ENCODE data around the gene NYNRIN.

Gene NYNRIN

DNA sequence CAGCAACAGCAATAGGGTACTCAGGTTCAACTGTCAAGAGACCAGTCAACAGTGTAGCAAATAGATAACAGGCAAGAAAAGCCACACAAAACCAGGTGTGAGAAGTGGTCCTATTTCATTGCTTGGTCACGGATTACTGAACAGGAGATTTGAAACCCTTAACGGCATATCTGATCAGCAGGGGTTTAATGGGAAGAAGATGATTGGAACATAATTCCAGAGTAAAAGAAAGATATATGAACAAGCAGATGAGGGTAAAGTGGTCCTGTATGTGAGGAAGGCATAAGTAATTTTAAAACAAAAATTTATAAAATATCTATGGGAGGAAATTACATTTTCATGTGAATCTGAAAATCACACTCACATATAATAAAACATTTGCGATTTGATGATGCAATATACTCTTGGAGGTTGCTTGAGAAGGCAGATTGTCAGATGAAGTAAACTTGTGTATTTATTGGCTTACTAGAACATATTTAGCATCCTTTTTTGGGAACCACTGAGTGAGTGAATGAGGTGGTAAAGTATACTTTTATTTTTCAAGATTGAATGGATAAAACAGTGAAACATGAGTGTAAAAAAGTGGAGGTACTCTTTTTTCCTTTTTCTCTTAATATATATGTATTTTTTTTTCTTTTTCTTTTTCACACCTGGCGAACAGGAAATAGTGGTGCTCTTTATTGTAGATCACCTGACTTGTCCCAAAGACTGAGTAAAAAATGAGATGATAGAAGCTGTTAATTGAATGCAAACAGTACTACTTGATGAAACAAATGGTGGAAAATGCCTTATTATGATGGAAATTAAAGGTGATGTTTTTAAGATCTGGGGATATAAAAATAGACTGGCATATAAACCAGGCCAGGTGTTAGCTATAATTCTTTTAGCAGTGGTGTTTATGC lies 65.3 kb downstream of the NYNRIN start:
- peak overlapping the region; percentile 9 for H3K4me3 ChIP-seq (ENCODE audit: low read length, poor library complexity, severe bottlenecking)
- no peaks in the 10 kb centered on the region for H3K9me3 ChIP-seq (ENCODE audit: insufficient read depth, low read depth, low read length)
- no peaks in the 10 kb centered on the region for H3K9me2 ChIP-seq (replicated peaks; ENCODE audit: low read depth, low read length)
- H4K20me1 ChIP-seq (ENCODE audit: insufficient read depth, low read length, poor library complexity, severe bottlenecking) = no peaks in the 10 kb centered on the region
- no peaks in the 10 kb centered on the region for H3K36me3 ChIP-seq (ENCODE audit: insufficient read depth, low read length)
- no peaks in the 10 kb centered on the region for H3K79me2 ChIP-seq (ENCODE audit: insufficient read depth, low read length)
- TF ChIP-seq CTCF (conservative IDR thresholded peaks at IDR 0.05; ENCODE audit: low read length) = no peak
- no peak for TF ChIP-seq EZH2phosphoT487 (IDR thresholded peaks at IDR 0.05; ENCODE audit: borderline replicate concordance)
- no peaks in the 10 kb centered on the region for H3K27me3 ChIP-seq (ENCODE audit: insufficient read depth, low read length, poor library complexity, severe bottlenecking)
- H3F3A ChIP-seq (ENCODE audit: low read depth) = peaks cover 11% of the 10 kb centered on the region
- peak overlapping the region; percentile 39 for H3K9ac ChIP-seq (ENCODE audit: low read depth, low read length, poor library complexity, severe bottlenecking)
- no peak overlapping the region; the same call in 1 of the 2 replicates for H2AFZ ChIP-seq (ENCODE audit: low read length)
- H3K4me1 ChIP-seq (ENCODE audit: insufficient read depth, low read length, poor library complexity, severe bottlenecking) = peaks cover 43% of the 10 kb centered on the region
- H3K4me2 ChIP-seq (ENCODE audit: low read depth, low read length, poor library complexity, severe bottlenecking) = peak overlapping the region; percentile 57

DNA sequence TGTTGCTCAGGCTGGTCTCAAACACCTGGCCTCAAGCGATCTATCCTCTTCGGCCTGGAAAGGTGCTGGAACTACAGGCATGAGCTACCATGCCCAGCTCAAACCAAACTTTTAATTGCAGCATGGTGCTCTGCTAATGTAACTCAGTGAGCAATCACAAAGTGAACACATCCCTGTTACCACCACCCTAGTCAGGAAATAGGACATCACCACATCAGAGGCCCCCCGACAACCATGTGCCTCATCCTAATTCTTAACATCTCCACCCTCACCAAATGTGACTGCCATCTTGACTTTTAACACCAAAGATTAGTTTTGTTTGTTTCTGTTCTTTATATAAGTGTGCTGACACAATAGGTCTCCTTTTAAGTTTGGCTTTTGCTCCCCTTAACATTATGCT lies 66.6 kb downstream of the NYNRIN start:
- H3K4me1 ChIP-seq (ENCODE audit: insufficient read depth, low read length, poor library complexity, severe bottlenecking) = peaks cover 31% of the 10 kb centered on the region
- H3K9ac ChIP-seq (ENCODE audit: low read depth, low read length, poor library complexity, severe bottlenecking) = no peak overlapping the region
- TF ChIP-seq EZH2phosphoT487 (IDR thresholded peaks at IDR 0.05; ENCODE audit: borderline replicate concordance) (no peak), CTCF (conservative IDR thresholded peaks at IDR 0.05; ENCODE audit: low read length) (no peak)
- H3K9me3 ChIP-seq (ENCODE audit: insufficient read depth, low read depth, low read length) = no peaks in the 10 kb centered on the region
- H3K27me3 ChIP-seq (ENCODE audit: insufficient read depth, low read length, poor library complexity, severe bottlenecking) = no peaks in the 10 kb centered on the region
- H3K4me3 ChIP-seq (ENCODE audit: low read length, poor library complexity, severe bottlenecking) = no peak overlapping the region
- H2AFZ ChIP-seq (ENCODE audit: low read length) = peak overlapping the region; percentile 46; the same call in 1 of the 2 replicates
- no peaks in the 10 kb centered on the region for H3K79me2 ChIP-seq (ENCODE audit: insufficient read depth, low read length)
- H4K20me1 ChIP-seq (ENCODE audit: insufficient read depth, low read length, poor library complexity, severe bottlenecking) = no peaks in the 10 kb centered on the region
- H3K4me2 ChIP-seq (ENCODE audit: low read depth, low read length, poor library complexity, severe bottlenecking) = peak overlapping the region; percentile 57
- H3F3A ChIP-seq (ENCODE audit: low read depth) = peaks cover 11% of the 10 kb centered on the region
- no peaks in the 10 kb centered on the region for H3K36me3 ChIP-seq (ENCODE audit: insufficient read depth, low read length)
- H3K9me2 ChIP-seq (replicated peaks; ENCODE audit: low read depth, low read length) = no peaks in the 10 kb centered on the region

GRCh38 chr14:24465805-24466204 lies 67.0 kb downstream of the NYNRIN start:
- H3K79me2 ChIP-seq (ENCODE audit: insufficient read depth, low read length) = no peaks in the 10 kb centered on the region
- no peaks in the 10 kb centered on the region for H4K20me1 ChIP-seq (ENCODE audit: insufficient read depth, low read length, poor library complexity, severe bottlenecking)
- H3K36me3 ChIP-seq (ENCODE audit: insufficient read depth, low read length) = no peaks in the 10 kb centered on the region
- H3K9me3 ChIP-seq (ENCODE audit: insufficient read depth, low read depth, low read length) = no peaks in the 10 kb centered on the region
- H3F3A ChIP-seq (ENCODE audit: low read depth) = peaks cover 11% of the 10 kb centered on the region
- TF ChIP-seq EZH2phosphoT487 (IDR thresholded peaks at IDR 0.05; ENCODE audit: borderline replicate concordance) (no peak), CTCF (conservative IDR thresholded peaks at IDR 0.05; ENCODE audit: low read length) (no peak)
- peaks cover 30% of the 10 kb centered on the region for H3K4me1 ChIP-seq (ENCODE audit: insufficient read depth, low read length, poor library complexity, severe bottlenecking)
- H2AFZ ChIP-seq (ENCODE audit: low read length) = no peak overlapping the region; the same call in 1 of the 2 replicates
- H3K4me3 ChIP-seq (ENCODE audit: low read length, poor library complexity, severe bottlenecking) = no peak overlapping the region
- H3K9ac ChIP-seq (ENCODE audit: low read depth, low read length, poor library complexity, severe bottlenecking) = no peak overlapping the region
- H3K4me2 ChIP-seq (ENCODE audit: low read depth, low read length, poor library complexity, severe bottlenecking) = peak overlapping the region; percentile 57
- no peaks in the 10 kb centered on the region for H3K27me3 ChIP-seq (ENCODE audit: insufficient read depth, low read length, poor library complexity, severe bottlenecking)
- H3K9me2 ChIP-seq (replicated peaks; ENCODE audit: low read depth, low read length) = no peaks in the 10 kb centered on the region

Data from Loucy (cell line).